ENCODE measurements around the gene LARP4B. TPM values are rescaled to one million over a fixed set of nuclear protein-coding genes. Genes with fewer than 3 reads are reported as not detected.

The LARP4B gene
- total RNA-seq, 1 experiment from 2014 or later, result 21.9 TPM

DNA sequence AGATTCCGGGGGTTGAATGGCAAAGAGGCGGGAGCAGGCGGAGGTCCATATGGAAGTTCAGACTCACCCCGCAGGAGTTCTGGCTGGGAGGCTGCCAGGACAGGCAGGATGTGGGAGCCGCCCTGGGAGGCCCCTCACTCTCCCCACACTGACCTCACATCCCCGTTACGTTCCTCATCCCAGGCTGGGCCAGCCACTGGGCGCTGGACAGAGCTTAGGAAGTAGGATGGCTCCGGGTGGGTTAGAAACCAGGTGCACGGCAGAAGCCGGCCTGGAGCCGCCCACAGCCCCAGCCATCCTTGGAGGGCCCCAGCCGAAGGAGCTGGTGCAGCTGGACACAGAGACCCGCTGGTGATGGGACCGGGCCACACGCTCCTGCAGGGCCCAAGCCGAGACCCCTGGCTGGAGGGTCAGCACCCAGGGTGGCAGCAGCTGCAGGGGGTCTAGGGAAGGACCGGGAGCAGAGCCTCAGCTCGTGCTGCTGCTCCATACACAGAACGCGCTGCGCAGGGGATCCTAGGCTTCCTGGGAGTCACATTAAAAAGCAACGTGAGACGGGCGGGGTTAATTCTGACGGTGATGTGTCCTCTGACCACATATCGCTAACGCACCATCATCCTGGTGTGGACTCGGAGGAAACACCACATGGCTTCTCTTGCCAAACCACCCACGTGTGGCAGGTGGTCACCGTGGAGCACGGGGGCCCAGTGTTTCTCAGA, 143.4 kb downstream of the LARP4B start:
- DNase-seq (ENCODE audit: low read depth), result peak; percentile 95

DNA sequence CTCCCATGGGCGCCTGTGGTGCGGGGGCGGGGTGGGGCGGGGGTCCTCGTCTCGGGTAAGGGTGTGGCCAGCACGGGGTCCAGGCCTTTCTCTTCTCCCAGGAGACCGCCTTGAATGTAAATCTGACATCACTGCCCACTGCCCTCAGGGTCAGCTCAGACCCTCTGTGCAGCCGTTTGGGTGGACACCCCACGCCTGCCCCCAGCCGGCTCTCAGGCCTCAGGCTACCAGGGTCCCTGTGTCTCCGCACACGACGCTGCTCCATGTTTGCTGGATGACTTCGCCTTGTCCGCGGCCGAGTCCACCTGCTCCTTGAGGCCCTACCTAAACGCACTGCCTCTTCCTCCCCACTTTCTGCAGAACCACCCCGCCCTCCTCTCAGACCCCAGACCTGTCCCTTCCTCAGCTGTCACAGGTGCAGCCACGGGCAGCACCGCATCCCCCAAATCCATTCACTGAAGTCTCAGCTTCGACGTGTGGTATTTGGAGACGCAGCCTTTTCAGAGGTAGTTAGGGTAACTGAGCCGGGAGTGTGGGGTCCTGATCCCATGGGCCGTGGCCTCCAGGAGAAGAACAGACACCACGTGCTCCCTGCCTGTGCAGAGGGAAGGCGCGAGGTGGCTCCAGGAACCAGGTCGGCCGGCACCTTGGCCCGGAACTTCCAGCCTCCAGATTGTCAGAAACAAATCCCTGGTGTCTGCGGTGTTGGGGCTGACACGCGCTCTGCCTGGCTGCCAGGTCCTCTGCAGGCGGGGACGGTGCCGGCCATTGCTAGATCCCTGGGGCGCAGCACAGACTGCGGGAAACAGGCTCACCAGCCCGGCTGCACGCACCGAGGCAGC, 144.7 kb downstream of the LARP4B start:
- DNase-seq (ENCODE audit: low read depth), result no peak

DNA sequence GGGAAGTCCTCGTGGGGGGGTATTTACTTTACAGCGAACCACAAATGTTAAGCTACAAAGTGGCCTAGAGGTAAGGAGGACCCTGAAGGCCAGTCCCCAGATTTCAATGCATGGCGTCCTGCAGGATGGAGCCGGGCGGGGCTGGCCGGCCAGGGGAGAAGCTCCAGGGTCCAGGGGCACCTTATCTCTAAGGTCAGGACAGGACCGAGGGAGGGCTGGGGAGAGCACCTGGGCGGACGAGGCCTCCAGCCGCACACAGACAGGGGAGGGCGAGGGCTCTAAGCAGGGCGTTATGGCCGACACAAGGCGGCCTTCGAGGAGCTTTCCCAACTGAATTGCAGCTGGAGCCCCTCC, 145.7 kb downstream of the LARP4B start:
- no peak for DNase-seq (ENCODE audit: low read depth)

DNA sequence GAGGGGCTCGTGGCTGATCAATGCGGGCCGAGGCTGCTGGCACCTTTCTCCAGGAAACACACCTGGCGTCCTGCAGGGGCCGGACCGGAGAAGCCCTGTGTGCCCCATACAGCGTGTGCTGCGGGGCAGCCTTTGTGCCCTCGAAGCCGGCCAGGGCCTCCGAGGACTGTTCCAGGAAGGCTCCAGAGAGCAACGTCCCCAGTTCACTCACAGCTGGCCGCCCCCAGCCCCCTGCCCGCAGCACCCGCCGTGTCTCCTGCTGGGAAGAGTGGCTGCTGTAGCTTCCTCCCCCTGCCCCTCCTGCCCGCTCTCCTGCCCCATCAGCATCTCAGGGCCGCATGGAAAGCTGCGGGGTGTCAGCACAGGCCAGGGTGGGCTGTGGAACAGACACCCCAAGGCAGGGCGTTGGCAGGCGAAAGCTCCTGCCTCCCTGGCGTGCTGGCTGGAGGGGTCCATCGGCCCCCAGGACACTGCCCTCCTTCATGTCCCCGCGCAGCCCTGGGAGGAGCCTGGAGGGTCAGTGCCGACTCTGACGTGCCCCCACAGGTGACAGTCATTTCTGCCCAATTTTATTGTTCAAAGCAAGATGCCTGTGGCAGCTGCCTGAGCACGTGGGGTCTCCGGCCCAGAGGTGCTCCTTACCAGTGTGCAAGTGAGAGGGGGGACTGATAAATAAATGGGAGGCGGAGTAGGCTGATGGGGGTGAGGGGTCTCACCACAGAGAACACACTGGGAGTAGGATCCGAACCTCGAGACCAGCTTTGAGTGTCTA, 146.2 kb downstream of the LARP4B start:
- DNase-seq (ENCODE audit: low read depth), result no peak

DNA sequence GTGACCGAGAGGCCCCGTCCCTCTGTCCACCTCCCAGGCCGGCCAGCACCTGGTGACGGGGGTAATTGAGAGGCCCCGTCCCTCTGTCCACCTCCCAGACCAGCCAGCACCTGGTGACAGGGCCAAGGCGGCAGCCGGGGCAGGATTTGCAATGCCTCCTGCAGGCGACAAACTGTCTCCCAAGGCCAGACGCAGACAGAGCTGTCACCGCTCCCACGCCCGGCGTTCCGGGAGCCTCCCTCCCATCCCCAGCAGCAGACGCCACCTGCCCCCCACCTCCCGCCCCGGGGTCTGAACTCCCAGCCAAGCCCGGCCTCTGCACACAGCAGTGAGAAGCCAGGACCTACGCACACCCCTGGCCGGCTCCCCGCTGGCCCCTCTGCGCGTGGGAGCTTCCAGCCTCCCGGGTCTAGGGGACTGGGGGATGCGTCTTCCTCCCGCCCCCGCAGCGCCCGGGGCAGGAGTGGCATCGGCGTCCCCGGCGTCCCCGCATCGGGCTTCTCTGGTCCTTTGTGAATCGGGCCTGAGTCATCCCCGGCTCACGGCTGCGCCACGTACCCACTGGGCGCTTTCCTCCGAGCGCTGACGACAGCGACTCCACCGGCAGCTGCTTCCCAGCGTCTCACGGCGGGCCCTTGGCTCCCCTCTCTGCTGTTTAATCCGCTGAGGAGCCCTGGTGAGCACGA, 147.0 kb downstream of the LARP4B start:
- peak; percentile 86 for DNase-seq (ENCODE audit: low read depth)

DNA sequence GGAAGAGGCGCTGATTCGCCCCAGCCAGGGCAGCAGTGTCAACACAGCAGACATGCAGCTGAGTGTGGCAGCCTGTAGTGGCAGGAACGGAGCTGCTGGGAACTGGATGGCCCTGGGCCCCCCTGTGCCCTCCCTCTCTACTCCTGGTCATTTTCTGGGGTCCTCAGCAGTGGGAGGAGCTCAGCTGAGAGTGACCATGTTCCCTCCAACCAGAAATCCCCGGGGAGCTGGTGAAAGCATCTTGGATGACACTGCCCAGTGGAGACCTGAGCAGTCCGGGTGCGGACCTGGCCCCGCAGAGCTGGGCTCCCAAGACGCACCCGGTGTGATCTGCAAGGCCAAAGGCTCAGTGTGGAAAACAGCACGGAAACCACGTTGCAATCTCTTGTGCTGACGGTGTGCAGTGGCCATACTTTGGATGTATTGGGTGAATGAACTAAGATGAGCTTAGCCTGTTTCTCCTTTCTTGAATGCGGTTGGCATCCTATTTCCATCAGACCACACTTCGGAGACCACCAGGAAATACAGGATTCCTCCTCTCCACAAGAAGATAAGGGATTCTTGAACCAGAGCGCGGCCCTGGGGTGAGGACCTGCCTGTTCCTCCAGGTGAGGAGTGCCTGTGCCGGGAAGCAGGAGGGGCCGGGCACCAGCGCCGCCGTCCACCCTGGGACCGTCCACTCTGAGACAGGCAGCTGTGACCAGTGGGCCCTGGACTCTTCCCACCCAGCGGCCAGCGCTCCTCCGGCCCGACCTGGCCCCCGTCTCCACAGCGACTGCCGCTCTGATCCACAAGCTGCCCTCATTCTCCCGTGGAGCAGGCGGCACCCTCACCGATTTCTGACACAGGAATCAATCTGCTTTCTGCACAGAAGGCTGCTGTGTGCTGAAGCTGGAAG, 148.5 kb downstream of the LARP4B start:
- no peak for DNase-seq (ENCODE audit: low read depth)

DNA sequence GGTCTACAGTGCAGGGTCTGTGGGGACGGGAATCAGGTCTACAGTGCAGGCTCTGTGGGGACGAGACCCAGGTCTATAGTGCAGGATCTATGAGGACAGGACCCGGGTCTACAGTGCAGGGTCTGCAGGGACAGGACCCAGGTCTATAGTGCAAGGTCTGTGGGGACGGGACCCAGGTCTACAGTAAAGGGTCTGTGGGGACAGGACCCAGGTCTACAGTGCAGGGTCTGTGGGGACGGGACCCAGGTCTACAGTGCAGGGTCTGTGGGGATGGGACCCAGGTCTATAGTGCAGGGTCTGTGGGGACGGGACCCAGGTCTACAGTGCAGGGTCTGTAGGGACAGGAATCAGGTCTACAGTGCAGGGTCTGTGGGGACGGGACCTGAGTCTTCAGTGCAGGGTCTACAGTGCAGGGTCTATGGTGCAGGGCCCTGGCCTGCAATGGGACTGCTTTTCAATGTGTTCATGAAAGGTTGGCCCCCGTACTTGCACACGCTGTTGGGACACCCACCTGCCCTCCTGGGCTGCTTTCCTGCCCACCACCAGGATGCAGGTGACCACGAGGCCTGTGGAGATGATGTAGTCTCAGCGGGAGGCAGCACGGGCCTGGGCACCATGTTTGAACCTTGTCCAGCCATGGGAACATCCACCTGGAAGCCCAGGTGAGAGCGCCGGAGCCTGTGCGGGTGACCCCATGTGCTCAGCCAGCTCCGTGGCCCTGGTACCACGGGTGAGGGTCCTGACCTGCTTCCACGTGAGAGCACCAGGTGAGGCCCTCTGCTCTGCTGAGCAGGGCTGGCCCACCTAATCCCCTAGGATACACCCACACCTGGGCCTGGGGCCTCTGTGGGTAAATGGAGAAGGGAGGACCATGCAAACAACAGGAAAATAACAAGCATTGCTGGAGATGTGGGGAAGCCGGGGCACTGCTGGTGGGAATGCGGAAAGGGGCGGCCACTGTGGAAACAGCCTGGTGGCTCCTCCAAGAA, 150.7 kb downstream of the LARP4B start:
- no peak for DNase-seq (ENCODE audit: low read depth)

DNA sequence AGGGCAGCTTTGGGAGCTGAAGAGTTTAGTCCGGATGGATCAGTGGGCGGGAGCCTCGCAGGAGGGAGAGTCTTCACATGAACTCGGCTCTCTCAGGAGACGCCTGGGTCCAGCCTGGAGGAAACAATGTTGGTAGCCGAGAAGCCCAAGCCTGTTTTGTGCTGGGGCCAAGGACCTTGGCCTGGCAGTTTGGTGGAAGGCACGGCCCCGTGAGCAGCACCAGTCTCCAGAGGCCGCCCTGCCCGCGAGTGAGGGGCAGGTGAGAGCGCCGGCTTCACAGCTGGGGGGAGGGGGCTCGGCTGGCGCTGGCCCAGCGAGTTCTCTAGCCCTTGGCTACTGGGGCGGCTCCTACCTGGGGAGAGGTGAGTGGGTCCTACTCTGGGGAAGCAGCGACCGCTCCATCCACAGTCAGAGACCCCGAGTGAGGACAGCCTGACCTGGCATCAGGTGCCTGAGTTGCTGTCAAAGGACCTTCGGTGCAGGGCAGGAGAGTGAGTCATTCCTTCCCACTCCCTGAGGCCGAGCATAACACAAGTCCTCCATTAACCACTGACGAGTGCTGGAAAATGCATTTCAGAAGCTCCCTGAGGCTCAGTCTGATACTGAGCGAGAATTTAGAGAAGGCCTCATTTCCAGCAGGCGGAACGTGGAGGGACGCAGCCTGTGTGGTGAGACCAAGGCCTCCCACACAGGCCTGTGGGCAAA, 152.7 kb downstream of the LARP4B start:
- peak; percentile 45 for DNase-seq (ENCODE audit: low read depth)

DNA sequence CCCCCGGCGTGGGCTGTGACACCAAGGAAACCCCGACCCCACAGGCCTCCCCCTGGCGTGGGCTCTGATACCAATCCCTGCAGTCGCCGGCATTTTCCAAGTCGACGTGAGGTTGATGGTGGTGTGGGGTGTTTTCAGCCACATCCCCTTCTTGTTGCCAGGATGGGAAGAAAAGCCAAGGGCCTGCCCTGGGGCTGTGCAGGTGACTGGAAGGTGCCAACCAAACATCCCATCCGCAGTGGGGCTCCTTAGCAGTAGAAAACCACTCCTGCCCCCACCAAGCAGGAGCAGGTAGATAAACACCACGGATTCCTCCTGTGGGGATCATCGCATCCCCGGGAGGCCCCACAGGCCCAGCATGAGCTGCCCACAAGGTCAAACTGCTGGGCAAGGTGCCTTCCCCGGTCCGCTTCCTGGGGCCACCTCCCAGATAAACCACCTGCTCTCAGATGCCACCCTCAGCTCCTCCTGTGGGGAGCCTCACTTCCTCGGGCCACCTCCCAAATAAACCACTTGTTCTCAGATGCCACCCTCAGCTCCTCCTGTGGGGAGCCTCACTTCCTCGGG, 153.5 kb downstream of the LARP4B start:
- no peak for DNase-seq (ENCODE audit: low read depth)

DNA sequence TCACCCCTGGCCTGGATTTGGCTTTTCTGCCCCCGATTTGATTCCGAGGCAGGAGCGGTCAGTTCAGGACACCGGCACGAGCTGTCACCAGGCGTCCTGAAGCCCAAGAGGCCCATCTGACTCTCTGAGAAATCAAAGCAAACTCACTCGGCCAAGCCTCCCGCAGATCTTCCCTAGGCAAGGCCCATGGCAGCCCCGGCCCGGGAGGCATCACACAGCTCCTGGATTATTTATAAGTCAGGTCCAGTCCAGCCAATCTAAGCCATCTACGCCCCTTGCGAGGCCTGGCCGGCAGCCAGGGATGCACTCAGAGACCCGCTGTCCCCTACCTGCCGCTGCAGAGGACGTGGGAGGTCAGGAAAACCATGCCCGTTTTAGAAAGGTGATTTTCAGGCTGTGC, 154.7 kb downstream of the LARP4B start:
- DNase-seq (ENCODE audit: low read depth), result no peak

DNA sequence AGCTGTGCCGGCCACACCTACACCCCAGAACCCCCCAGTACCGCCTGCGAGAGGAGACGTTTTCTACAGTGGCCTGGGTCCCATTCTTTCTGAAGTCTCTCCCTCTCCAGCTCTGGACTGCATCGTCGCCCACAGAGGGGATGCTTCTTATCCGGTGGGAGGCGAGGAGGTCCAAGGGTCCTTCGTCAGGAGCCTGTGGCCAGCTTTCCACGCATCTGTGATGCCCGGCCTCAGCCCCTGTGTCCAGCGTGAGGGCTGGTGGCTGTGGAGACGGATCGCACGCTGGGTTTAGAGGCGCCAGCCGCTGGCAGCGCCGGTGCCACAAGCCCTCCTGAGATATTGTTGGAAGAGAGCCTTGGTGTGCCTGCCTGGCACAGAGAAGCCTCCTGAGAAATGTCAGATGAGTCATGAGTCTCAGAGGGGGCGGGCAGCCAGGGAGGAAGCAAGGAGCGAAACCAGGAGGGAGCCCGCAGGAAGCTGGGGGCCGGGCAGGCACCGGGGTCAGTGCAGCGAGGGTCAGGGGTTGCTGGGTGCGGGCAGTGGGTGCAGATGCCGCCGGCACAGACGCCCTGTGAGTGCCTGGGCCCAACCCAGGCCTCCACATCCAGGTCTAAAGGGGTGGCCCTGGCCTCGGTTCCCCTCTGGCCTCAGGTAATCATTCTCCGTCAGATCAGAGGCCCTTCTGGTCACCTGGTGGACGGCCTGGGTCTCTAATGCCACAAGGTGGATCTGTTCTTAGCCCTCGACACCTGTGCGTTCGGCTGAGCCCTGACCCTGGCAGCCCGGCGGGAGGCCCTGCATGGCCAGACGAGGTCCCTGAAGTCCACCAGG, 156.0 kb downstream of the LARP4B start:
- DNase-seq (ENCODE audit: low read depth), result peak; percentile 74

DNA sequence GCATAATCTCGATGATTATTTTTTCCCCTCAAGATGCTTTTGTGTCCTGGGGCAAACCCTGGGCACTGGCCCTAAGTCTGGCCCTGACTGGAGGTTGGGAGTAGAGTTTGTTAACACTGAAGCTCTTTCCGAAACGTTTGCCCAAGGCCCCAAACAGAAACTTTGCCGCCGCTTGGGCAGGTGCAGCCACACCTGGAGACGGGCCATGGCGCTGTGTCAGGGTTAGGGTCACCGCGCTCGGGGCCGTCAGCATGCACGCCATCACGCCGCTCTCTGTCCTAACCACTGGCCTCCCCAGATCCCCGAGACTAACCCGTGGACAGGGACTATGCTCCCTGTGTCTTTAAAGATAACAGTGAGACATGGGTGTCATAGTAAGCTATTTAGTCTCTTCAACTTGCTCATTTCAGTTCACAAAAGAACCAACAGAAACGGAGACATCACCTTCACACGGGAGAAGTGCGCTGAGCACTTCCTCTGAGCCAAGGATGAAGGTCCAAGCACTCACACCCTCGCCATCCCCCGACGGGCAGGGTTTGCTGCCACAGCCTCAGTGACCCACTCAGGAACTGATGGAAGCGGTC, 156.8 kb downstream of the LARP4B start:
- DNase-seq (ENCODE audit: low read depth), result no peak

DNA sequence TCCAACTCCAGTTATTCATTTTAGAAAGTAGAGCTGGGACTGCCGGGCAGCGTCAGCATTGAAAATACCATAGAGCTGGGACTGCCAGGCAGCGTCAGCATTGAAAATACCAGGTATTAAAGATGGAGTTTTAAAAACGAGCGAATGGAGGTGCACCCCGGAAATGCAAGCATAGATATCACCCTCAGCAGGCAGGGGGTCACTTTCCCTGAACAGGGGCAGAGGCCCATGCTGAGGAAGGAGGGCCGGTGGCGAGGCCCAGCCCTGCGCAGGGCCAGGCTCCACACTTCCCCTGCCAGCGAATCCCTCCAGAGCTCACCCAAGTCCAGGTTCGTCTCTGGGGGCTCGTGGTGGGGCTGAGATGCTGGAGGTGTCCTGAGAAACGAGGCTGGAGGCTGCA, 157.3 kb downstream of the LARP4B start:
- DNase-seq (ENCODE audit: low read depth), result no peak

DNA sequence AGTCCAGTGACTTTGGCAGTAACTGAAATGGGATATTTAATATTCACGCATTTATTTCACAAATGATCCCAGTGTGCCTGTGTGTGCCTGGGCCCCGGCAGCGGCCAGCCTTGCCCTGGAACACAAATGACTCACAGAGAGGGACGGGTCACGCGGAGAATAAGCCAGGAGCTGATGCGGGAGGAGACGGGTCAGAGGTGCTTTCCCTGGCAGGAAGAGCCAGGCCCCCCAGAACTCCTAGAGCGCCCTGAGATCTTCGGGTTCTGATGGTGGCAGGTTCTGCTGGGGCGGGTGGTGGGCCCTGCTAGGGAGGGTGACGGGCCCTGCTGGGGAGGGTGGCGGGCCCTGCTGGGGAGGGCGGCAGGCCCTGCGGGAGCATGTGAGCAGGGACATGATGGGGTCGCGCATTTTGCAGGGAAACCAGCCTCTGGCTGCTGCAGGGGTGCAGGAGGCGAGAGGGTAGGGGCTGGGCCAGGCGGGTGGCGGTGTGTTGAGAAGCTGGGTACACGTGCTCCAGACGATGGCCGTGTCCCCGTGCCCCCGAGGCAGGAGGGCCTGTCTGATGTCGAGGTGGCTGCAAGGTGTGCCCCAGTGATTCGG, 157.8 kb downstream of the LARP4B start:
- DNase-seq (ENCODE audit: low read depth), result peak; percentile 34

DNA sequence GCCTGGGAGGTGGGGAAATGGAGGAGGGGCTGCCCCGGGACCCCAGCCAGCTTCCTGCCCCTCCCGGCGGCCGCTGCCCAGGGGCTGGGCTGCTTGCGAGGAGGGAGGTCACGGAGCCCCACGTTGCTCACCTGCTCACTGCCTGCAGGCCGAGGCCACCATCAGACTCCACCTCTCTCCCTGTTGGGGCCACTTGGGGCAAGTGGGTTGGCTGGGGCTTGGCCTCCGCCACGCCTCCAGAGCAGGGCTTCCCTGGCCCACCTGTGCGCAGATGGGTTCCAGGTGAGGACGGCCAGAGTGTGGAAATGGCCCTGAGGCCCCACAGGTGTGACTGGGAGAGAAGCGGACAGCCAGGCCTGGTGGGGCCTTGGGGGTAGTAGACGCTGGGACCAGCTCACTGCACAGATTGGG, 159.3 kb downstream of the LARP4B start:
- no peak for DNase-seq (ENCODE audit: low read depth)

DNA sequence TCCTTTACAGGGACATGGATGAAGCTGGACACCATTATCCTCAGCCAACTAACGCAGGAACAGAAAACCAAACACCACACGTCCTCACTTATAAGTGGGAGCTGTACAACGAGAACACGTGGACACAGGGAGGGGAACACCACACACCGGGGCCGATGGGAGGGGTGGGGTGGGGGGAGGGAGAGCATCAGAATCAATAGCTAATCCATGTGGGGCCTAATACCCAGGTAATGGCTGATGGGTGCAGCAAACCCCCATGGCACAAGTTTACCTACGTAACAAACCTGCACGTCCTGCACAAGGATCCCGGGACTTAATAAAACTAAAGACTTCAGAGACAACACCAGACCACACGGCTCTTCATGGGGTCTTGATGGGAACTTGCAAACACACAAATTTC, 159.9 kb downstream of the LARP4B start:
- DNase-seq (ENCODE audit: low read depth), result no peak

DNA sequence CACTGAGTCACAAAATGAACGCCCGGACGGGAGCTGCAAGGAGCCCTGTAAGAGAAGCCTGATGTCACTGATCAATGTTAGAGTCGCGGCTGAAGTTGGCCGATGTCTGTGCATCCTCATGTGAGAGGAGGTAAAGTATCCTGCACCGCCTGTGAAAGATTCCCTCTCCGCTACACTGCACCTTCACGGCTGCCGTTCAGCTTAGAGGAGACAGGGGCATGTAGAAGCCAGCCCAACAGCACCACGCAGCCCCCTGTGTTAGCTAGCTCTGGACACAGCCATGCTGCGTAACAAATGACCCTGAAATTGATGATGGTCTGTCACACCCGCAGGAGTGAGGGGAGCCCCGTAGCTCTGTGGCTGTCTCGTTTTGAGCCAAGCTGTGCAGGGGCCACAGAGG, 160.5 kb downstream of the LARP4B start:
- no peak for DNase-seq (ENCODE audit: low read depth)

Data from Daoy (cell line).